ENCODE measurements around the gene RDH8.

Gene RDH8

GRCh38 chr19:10043286-10043927, 30.1 kb downstream of the RDH8 start (continued):
- TF ChIP-seq ZNF704 (tag by site-specific recombination; IDR thresholded peaks at IDR 0.05) = no peak
- TF ChIP-seq SP2 (tag by site-specific recombination; IDR thresholded peaks at IDR 0.05) = no peak
- 0 out of 2 replicates have a peak, but pooled peaks have one; percentile 65 for TF ChIP-seq ZNF248 (tag by site-specific recombination; IDR thresholded peaks at IDR 0.05)
- peak; percentile 81 for TF ChIP-seq ZNF558 (tag by site-specific recombination; IDR thresholded peaks at IDR 0.05)
- TF ChIP-seq ZNF184 (tag by site-specific recombination; IDR thresholded peaks at IDR 0.05) = peak; percentile 53; the same call in 1 of the 2 replicates
- no peak for TF ChIP-seq ZNF404 (tag by site-specific recombination; IDR thresholded peaks at IDR 0.05)
- TF ChIP-seq YY1 (tag by site-specific recombination; IDR thresholded peaks at IDR 0.05) = no peak
- peak; percentile 17; the same call in 1 of the 2 replicates for TF ChIP-seq ZNF707 (tag by site-specific recombination; IDR thresholded peaks at IDR 0.05)
- no peak for TF ChIP-seq PRDM10 (tag by site-specific recombination; IDR thresholded peaks at IDR 0.05)
- TF ChIP-seq ZNF837 (tag by site-specific recombination; IDR thresholded peaks at IDR 0.05) = no peak
- TF ChIP-seq ZNF426 (tag by site-specific recombination; IDR thresholded peaks at IDR 0.05) = no peak
- TF ChIP-seq ZBTB7A (tag by site-specific recombination; IDR thresholded peaks at IDR 0.05; ENCODE audit: low read depth) = no peak
- TF ChIP-seq ZNF362 (tag by site-specific recombination; IDR thresholded peaks at IDR 0.05) = no peak
- no peak for TF ChIP-seq WT1 (tag by site-specific recombination; IDR thresholded peaks at IDR 0.05)
- no peak for TF ChIP-seq ZNF37A (tag by site-specific recombination; IDR thresholded peaks at IDR 0.05)
- TF ChIP-seq ZNF169 (tag by site-specific recombination; IDR thresholded peaks at IDR 0.05) = peak; percentile 93
- no peak for TF ChIP-seq ZNF561 (tag by site-specific recombination; IDR thresholded peaks at IDR 0.05; ENCODE audit: borderline replicate concordance)
- no peak for TF ChIP-seq ZNF791 (tag by site-specific recombination; IDR thresholded peaks at IDR 0.05)
- TF ChIP-seq ZNF16 (tag by site-specific recombination; IDR thresholded peaks at IDR 0.05; ENCODE audit: low read depth) = no peak
- no peak for TF ChIP-seq ZNF660 (tag by site-specific recombination; IDR thresholded peaks at IDR 0.05)
- TF ChIP-seq OSR2 (tag by site-specific recombination; IDR thresholded peaks at IDR 0.05) = no peak
- no peak for TF ChIP-seq ZNF664 (tag by site-specific recombination; IDR thresholded peaks at IDR 0.05)
- no peak for TF ChIP-seq ZBTB8A (tag by site-specific recombination; IDR thresholded peaks at IDR 0.05)
- TF ChIP-seq ZNF514 (tag by site-specific recombination; IDR thresholded peaks at IDR 0.05) = 0 out of 2 replicates have a peak, but pooled peaks have one; percentile 17
- TF ChIP-seq ZNF48 (tag by site-specific recombination; IDR thresholded peaks at IDR 0.05) = no peak
- TF ChIP-seq ZNF623 (tag by site-specific recombination; IDR thresholded peaks at IDR 0.05) = no peak
- no peak for TF ChIP-seq ZNF214 (tag by site-specific recombination; IDR thresholded peaks at IDR 0.05; ENCODE audit: borderline replicate concordance)
- TF ChIP-seq ZNF280C (tag by site-specific recombination; IDR thresholded peaks at IDR 0.05) = peak; percentile 99
- no peak for TF ChIP-seq ZNF488 (tag by site-specific recombination; IDR thresholded peaks at IDR 0.05)
- no peak for TF ChIP-seq ZNF600 (tag by site-specific recombination; IDR thresholded peaks at IDR 0.05)
- no peak for TF ChIP-seq SALL2 (tag by site-specific recombination; IDR thresholded peaks at IDR 0.05; ENCODE audit: borderline replicate concordance)
- no peak for TF ChIP-seq SP7 (tag by site-specific recombination; IDR thresholded peaks at IDR 0.05)
- peak; percentile 75 for TF ChIP-seq ZNF350 (tag by site-specific recombination; IDR thresholded peaks at IDR 0.05)
